PFSK-1 (cell line): Measurements from ENCODE around the gene CYTH1.

Experiments used
- FOXP2 ChIP-seq: optimal IDR thresholded peaks from 2 replicates; pipeline ENCODE3; 2011; ENCODE audit warnings: borderline replicate concordance, control low read depth, inconsistent platforms; ENCODE audit not compliant: insufficient read depth; ENCODE audit errors: extremely low read length, extremely low read depth
- POLR2AphosphoS5 ChIP-seq: IDR thresholded peaks from 2 replicates; pipeline ENCODE4 v1.6.1; 2012; ENCODE audit warnings: low read depth, mild to moderate bottlenecking, control low read depth, low read length, moderate library complexity
- REST ChIP-seq, 2 experiments: IDR thresholded peaks; 2 replicates each; pipeline versions ENCODE4 v1.6.1 to v1.8.0; 2011 to 2012; ENCODE audit warnings: low read depth in 2 of 2, low read length in 2 of 2, control low read depth in 1 of 2, inconsistent platforms in 1 of 2, mild to moderate bottlenecking in 1 of 2, moderate library complexity in 1 of 2; ENCODE audit not compliant: insufficient read depth in 1 of 2
- SIN3A ChIP-seq: IDR thresholded peaks from 2 replicates; pipeline ENCODE4 v1.6.1; 2012; ENCODE audit warnings: mild to moderate bottlenecking, low read length, moderate library complexity, borderline replicate concordance; ENCODE audit not compliant: insufficient read depth
- TAF1 ChIP-seq: IDR thresholded peaks from 2 replicates; pipeline ENCODE4 v1.6.1; 2012; ENCODE audit warnings: low read length, control low read depth, borderline replicate concordance; ENCODE audit not compliant: insufficient read depth

- TF ChIP-seq SIN3A (no peak), POLR2AphosphoS5 (no peak), REST (IDR thresholded peaks at IDR 0.05; ENCODE audit: insufficient read depth in 1 of 2, low read depth in 2 of 2, low read length in 2 of 2) (no peak), TAF1 (no peak), FOXP2 (no peak)
These were observed 66.2 kb downstream of the CYTH1 start for GRCh38 chr17:78715876-78716275.
